ENCODE results near the gene ATP11A.

ATP11A gene

GRCh38 chr13:112711528-112712265 lies 21.9 kb downstream of the ATP11A start:
- peak; percentile 89 for DNase-seq

DNA sequence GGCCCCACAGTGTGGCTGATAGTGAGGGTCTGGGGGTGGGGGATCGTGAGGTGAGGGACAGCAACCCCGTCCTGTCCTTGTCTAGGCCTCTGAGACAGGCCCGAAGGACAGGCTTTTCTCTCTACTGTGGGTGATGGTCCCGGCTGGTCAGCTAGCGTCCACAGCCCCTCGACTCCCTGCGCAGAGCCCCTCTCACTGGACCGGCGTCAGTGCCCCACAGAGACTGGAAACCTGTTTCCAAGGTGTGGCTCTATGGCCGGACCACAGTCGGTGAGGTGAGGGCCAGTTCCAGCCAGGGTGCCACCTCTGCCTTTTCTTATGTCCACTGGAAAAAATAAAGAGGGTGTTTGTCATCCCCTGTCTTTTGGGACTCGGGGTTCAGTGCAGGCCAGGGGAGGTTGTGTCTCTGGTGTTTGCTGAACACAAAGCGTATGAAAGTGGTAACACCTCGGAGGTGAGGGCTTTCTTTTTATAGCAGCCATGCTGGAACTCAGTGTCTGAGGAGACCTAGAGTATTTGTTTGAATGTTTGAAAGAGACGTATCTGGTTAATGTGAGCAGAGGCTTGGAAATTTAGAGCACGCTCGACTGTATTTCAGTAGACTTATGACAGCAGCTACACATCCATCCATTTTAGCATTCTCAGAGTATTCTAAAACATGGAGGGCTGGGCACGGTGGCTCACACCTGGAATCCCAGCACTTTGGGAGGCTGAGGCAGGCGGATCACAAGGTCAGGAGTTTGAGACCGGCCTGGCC lies 22.8 kb downstream of the ATP11A start:
- no peak for DNase-seq

DNA sequence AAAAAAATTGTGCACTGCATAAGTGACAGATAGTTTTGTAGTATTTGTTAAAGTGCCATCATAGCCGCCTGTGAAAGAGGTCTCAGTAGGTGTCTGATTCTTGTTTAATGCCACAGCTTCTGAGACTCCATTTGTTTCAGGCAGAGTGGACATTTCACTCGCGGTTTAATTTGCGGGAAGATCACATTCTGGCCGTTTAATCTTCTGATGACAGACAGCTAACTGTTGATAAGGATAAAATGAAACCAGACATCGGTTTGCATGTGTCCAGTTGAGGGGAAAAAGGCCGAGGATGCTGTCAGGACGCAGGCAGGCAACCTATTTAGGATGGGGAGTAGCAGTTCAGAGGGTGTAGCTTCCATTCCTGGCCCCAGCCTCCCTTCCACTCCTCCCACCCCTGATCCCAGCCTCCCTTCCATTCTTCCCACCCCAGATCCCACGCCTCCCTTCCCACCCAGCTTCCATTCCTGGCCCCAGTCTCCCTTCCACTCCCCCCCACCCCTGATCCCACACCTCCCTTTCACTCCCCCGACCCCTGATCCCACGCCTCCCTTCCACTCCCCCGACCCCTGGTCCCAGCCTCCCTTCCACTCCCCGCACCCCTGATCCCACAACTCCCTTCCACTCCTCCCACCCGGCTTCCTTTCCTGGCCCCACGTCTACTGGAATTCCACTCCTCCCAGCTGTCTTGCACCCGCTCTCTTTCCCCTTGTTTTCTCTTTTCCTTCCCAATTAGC lies 23.8 kb downstream of the ATP11A start:
- no peak for DNase-seq

DNA sequence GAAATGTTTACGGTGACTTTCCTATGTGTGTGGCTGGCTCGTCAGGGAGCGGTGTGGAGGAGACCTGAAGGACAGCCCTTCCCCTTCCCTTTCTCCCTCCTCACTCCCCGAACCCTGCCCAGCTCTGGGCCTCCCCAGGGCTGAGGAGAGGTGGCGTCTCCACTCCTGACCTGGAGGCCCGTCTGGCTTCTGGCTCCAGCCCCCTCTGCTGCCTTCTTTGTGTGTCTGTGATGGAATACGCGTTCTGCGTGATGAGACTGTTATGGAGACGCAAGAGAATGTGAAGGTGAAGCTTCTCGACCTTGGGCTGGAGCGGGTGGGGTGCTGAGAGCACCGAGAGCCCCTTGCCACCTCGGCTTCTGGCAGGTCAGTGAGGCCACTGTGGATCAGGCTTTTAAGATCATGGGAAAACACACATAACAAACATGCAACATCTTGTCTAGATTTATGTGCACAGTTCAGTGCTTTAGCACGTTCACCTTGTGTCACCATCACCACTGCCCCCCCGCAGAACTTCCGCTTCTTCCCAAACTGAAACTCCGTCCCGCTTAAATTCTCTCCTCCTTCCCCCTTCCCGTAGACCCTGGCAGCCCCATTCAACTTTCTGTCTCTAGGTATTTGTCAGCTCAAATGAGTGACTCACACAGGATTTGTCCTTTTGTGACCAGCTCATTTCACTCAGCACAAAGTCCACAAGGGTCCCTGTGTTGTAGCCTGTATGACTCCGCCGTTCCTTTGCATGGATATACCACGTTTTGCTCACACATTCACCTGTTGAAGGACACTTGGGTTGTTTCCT lies 24.7 kb downstream of the ATP11A start:
- DNase-seq = no peak

- no peak for DNase-seq
These were observed 25.4 kb downstream of the ATP11A start for GRCh38 chr13:112715210-112715609.

DNA sequence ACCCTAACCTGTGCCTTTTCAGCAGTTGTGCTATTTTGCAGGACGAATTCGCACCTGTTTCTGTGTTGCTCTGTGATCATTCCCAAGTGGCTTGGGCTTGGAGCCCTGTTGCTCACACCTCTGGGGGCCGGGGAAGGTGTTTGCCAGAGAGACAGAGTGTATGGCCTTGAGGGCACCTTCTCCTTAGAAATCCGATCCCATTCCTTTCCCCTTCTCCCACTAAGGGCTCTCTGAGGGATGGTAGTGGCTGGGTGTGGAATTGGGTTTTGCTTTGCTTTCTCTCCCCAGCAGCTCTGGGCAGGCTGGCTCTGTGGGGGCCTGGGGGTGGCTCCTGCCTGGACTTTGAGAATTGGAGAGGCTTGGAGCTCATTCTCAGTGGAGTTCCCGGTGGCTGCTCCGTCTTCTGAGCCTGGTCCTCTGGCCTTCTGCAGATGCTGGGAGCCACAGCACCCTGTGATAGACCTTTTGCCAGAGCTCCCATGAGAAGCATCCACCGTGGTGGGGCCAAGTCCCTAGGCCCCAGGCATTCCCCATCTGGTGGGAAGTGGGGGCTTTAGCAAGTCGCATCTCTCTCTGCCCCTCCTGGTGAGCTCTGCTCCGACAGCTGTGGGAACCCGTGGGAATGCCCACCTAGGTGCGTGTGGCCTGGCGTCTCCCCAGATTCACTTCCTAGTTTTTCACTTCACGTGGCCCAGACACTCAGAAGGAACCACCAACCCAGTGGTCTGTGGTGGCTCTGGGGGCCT lies 26.1 kb downstream of the ATP11A start:
- DNase-seq = no peak

- no peak for DNase-seq
These were observed 26.6 kb downstream of the ATP11A start for GRCh38 chr13:112716461-112716820.

- no peak for DNase-seq
These were observed 27.1 kb downstream of the ATP11A start for GRCh38 chr13:112716841-112717520.

- no peak for DNase-seq
These were observed 28.5 kb downstream of the ATP11A start for GRCh38 chr13:112718318-112718717.

- no peak for DNase-seq
These were observed 29.2 kb downstream of the ATP11A start for GRCh38 chr13:112719016-112719415.

DNA sequence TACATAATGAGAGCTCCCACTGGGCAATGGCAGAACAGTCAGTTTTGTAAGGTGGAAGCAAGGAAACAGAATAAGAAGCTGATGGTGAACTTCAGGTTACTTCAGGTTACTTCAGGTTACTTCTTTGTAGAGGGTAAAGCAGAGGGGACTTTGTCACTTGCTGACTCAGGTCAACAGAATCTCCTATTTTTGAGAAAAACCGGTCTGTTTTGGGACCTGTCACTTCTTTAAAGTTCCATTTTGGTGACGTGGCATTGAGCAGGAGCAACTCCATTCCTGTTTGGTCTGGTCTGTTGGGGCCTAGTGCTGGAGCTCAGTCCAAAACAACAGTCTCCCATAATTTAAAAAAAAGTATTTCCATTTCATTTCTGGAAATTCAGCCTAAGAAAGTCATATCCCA lies 29.7 kb downstream of the ATP11A start:
- DNase-seq = no peak

- no peak for DNase-seq
These were observed 30.4 kb downstream of the ATP11A start for GRCh38 chr13:112720251-112720650.

DNA sequence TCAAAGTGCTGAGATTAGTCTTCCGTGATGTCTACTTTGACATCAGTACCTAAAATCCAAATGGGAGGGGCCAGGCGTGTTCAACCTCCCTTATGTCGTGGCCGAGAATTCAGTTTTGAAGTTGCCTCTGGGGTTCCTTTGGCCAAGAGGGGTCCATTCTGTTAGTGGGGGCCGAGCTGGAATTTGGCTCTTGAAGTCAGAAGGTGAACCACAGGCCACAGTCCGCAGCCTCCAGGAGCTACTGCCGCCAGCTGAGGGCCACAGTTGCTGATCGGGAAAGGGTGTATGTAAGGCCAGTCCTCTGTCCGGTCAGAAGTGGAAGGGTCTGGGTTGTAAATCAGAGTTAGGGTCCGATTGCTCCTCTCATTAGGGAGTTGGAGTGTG lies 31.0 kb downstream of the ATP11A start:
- DNase-seq = no peak

- peak; percentile 17 for DNase-seq
These were observed 31.6 kb downstream of the ATP11A start for GRCh38 chr13:112721198-112722104.

- DNase-seq = peak; percentile 35
These were observed 32.8 kb downstream of the ATP11A start for GRCh38 chr13:112722433-112723263.

DNA sequence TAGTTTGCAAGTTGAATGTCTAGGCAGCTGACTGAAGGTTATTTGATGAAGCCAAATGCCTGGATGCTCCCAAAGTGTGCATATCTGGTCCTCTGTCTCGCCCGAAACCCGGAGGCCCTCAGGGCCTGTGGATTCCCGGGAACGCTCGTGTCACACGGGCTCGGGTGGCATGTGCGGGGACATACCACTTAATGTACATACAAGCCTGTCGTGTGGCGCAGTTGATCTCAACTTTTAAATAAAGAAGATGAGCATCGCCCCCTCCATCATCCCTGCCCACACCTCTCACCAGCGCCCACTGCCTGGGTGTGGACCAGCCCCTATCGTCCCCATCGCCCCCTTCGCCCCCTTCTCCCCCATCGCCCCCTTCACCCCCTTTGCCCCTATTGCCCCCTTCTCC lies 33.9 kb downstream of the ATP11A start:
- no peak for DNase-seq

DNA sequence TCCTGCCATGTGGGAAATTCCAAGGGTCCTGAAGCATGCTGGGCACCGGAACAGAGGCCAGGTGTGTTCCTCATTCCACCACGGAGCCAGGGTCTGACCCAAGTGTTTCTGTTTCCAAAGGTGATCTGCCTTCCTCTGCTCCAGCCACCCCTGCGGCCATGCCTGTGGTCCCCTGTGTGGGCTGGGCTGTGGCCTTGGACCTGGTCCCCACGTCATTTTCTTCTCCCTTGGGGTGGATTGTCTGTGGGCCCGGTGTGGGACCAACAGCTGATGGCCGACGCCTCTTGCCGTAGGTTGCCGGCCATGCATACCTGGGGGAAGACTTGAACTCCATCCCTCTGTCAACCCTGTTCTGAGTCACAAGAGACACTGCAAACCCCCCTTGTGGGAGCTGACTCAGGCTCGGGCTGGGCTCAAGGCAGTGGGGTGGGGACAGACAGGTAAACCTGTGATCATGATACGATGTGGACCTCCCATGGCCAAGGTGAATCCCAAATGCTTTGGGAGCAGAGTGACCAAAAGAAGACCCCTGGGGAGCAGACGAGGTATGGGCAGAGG lies 35.0 kb downstream of the ATP11A start:
- DNase-seq = no peak

DNA sequence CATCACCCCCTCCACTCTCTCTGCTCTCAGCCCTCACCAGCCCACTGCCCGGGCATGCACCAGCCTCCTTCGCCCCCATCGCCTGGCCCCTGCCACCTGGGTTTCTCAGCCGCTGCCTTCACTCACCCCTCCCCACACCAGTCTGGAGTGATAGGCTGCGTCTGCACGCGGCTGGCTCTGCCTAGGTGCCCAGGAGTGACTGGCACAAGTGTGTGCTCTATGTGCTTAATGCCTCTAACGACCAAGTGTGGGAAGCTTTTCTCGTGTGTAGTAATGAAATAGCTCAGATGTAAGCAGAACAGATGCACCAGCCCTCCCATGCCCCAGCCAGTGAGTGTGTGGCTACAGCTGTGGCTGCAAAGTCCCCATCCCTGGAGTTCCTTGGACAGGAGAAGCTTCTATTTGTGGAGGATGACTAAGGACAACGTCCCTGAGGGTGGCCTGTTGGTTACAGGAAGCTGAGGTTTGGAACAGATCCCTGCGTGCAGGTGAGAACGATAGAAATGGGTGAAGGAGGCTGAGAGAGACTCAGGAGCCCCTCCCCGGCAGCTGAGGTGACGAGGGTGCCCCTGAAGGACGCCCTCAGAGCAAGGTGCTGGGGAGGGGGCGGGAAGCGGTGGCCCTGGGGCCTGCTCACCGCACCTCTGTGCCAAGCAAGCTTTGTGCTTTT lies 35.6 kb downstream of the ATP11A start:
- peak; percentile 55 for DNase-seq

Measured in femur (tissue), 1 donor.